Gastrocnemius medialis (tissue), 4 donors: ENCODE measurements around the gene SYDE1. TPM values are rescaled to one million over a fixed set of nuclear protein-coding genes. Genes with fewer than 3 reads are reported as not detected.
"Not testable (repeated sequence)": the region's sequence is repeated elsewhere in the genome, so short reads cannot be mapped to it uniquely, and the experiment has no call there.

Experiments used
- ATAC-seq, 2 donors: fragments of 150-250 bp; one replicate each; pipeline ENCODE4 v1.9.1; 2016
- DNase-seq, 2 donors: peaks; one replicate each; pipeline ENCODE4 v3.0.0-alpha.2; 2019
- H3K27ac ChIP-seq, 4 donors: fragments of 200-600 bp; sonication (generic); 1 replicate in 1 of 4; 2 replicates in 3 of 4; pipeline ENCODE4 v1.5.1; 2016 to 2018; ENCODE audit warnings: mild to moderate bottlenecking in 2 of 4, moderate library complexity in 1 of 4
- H3K27me3 ChIP-seq, 3 donors: fragments of 200-600 bp; sonication (generic) in 2 of 3; 1 replicate in 1 of 3; 2 replicates in 2 of 3; pipeline versions ENCODE4 v1.5.1 to v1.6.0; 2016 to 2019; ENCODE audit warnings: mild to moderate bottlenecking in 1 of 3, moderate library complexity in 1 of 3
- H3K36me3 ChIP-seq, 2 donors: fragments of 200-600 bp; sonication (generic) in 1 of 2; one replicate each; pipeline ENCODE4 v1.5.1; 2017 to 2018
- H3K4me1 ChIP-seq, 2 donors: fragments of 200-600 bp; sonication (generic) in 1 of 2; one replicate each; pipeline ENCODE4 v1.5.1; 2016 to 2017; ENCODE audit warnings: mild to moderate bottlenecking in 2 of 2
- H3K4me3 ChIP-seq, 4 donors: fragments of 200-600 bp; sonication (generic) in 3 of 4; 1 replicate in 1 of 4; 2 replicates in 3 of 4; pipeline ENCODE4 v1.5.1; 2016 to 2019; ENCODE audit warnings: mild to moderate bottlenecking in 2 of 4
- H3K9me3 ChIP-seq, 3 donors: fragments of 200-600 bp; sonication (generic) in 2 of 3; 1 replicate in 1 of 3; 2 replicates in 2 of 3; pipeline ENCODE4 v1.5.1; 2016 to 2019
- POLR2A ChIP-seq, 2 donors: fragments of 450-650 bp; IDR thresholded peaks; one replicate each; pipeline ENCODE4 v1.6.1; 2017; ENCODE audit warnings: antibody characterized with exemption in 2 of 2, mild to moderate bottlenecking in 2 of 2, moderate library complexity in 2 of 2
- in situ Hi-C, 4 donors: fragments of 200-750 bp; cut with MboI; loops; one replicate each; pipeline versions ENCODE4 v1.15.0 to v1.8.0; 2017; ENCODE audit warnings: low sequenced_read_pairs in 4 of 4
- intact Hi-C: fragments of 100-400 bp; cut with DNase I; formaldehyde crosslinking; loops from one replicate; pipeline ENCODE4 v1.15.1; 2023; ENCODE audit warnings: low total_unique reads
- total RNA-seq, 4 donors: library from RNA; depleted of rRNA; stranded (reverse); fragments of >200 nt; gene quantifications; one replicate each; pipeline versions ENCODE4 v1.1.0 to v1.2.3, GENCODE V29; 2016
- TF ChIP-seq, protein P1 (sequence below), 5 experiments: fragments of 450-650 bp in 3 of 5; fragments of 200-600 bp in 2 of 5; sonication (generic) in 2 of 5; IDR thresholded peaks in 4 of 5; conservative IDR thresholded peaks in 1 of 5; 1 replicate in 4 of 5; 2 replicates in 1 of 5; pipeline ENCODE4 v1.5.1; 2016 to 2019; ENCODE audit warnings: antibody characterized with exemption in 5 of 5, mild to moderate bottlenecking in 3 of 5, moderate library complexity in 3 of 5

The SYDE1 gene
- total RNA-seq, 4 donors from 2014 or later: 3.2 to 6.3 (median 5.2) TPM

- DNase-seq: no peak
- Histone ChIP-seq H3K36me3 (no peaks in the 10 kb centered on the region), H3K4me3 (no peak overlapping the region), H3K27ac (no peak overlapping the region), H3K27me3 (no peaks in the 10 kb centered on the region), H3K9me3 (no peaks in the 10 kb centered on the region), H3K4me1 (no peaks in the 10 kb centered on the region)
- ATAC-seq: no peak
- in situ Hi-C loops: loop anchor here in 1 of 4 donors (25.0 kb wide), 1 partner anchor 486 kb away; no protein-coding TSS in a partner anchor
- TF ChIP-seq, protein P1, sequence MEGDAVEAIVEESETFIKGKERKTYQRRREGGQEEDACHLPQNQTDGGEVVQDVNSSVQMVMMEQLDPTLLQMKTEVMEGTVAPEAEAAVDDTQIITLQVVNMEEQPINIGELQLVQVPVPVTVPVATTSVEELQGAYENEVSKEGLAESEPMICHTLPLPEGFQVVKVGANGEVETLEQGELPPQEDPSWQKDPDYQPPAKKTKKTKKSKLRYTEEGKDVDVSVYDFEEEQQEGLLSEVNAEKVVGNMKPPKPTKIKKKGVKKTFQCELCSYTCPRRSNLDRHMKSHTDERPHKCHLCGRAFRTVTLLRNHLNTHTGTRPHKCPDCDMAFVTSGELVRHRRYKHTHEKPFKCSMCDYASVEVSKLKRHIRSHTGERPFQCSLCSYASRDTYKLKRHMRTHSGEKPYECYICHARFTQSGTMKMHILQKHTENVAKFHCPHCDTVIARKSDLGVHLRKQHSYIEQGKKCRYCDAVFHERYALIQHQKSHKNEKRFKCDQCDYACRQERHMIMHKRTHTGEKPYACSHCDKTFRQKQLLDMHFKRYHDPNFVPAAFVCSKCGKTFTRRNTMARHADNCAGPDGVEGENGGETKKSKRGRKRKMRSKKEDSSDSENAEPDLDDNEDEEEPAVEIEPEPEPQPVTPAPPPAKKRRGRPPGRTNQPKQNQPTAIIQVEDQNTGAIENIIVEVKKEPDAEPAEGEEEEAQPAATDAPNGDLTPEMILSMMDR (IDR thresholded peaks at IDR 0.05 in 4 of 5, conservative IDR thresholded peaks at IDR 0.05 in 1 of 5): no peak
- no peak for TF ChIP-seq POLR2A (IDR thresholded peaks at IDR 0.05)
- intact Hi-C loops: no loop called here
Observed at GRCh38 chr19:15075806-15076205, 31.4 kb upstream of the SYDE1 start.

DNA sequence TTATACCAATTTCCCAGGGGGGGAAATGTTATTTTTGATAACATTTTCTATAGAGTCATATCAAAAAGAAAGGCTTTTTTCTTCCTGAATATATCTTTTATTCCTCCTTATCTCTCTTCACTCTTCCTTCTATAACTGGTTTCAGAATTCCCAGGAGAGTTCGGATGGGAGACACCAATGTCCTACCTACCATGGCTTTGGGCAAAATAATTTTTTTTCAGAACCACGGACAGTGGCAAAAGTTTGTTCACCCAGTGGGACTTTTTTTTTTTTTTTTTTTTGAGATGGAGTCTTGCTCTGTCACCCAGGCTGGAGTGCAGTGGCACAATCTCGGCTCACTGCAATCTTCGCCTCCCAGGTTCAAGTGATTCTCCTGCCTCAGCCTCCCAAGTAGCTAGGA lies 27.2 kb upstream of the SYDE1 start:
- H3K4me1 ChIP-seq, H3K27ac ChIP-seq, intact Hi-C loops, DNase-seq, H3K4me3 ChIP-seq, ATAC-seq, H3K9me3 ChIP-seq, H3K36me3 ChIP-seq: not testable (repeated sequence)
- in situ Hi-C loops: loop anchor here in 2 of 4 donors (10.0 to 25.0 kb wide), 2 partner anchors 475 to 482 kb away; no protein-coding TSS in a partner anchor
- H3K27me3 ChIP-seq: peaks cover 3 to 12% (median 4%) of the 10 kb centered on the region in 3 donors

DNA sequence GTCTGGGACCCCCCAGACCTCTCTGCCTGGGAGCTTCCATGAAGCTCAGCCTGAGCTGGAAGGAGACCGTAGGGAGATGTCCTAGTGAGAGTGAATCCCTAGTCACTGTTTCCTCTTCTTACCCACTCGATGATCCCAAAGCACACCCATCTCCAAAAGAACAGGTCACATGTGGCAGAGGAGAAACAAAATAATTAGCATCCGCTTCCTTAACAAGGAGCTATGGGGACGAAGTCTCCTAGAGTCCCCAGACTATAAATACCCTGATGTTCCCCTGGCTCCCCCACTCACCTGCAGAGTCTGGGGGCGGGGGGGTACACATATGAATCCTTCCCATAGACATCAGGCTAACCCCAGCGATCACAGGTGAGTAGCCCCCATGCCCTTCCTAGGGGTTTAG lies 25.3 kb upstream of the SYDE1 start, which contains the start of gene OR1I1:
TSS of gene OR1I1 (plus strand) at position 301 of the 400 bp plus-strand sequence. CDS start 4,855 bp downstream, outside the sequence.
- peaks cover 10 to 16% (median 12%) of the 10 kb centered on the region in 3 donors for H3K27me3 ChIP-seq

DNA sequence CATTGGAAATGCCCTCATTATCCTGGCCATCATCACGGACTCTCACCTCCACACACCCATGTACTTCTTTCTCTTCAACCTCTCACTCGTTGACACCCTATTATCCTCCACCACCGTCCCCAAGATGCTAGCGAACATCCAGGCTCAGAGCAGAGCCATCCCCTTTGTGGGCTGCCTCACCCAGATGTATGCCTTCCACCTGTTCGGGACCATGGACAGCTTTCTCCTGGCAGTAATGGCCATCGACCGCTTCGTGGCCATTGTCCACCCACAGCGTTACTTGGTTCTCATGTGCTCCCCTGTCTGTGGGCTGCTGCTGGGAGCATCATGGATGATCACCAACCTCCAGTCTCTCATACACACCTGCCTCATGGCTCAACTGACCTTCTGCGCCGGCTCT lies 20.0 kb upstream of the SYDE1 start:
- no peak for DNase-seq
- TF ChIP-seq, protein P1 (IDR thresholded peaks at IDR 0.05 in 4 of 5, conservative IDR thresholded peaks at IDR 0.05 in 1 of 5): no peak
- TF ChIP-seq POLR2A (IDR thresholded peaks at IDR 0.05): no peak
- Histone ChIP-seq H3K36me3 (no peaks in the 10 kb centered on the region), H3K27me3 (peaks cover 10 to 16% (median 10%) of the 10 kb centered on the region in 3 donors), H3K4me3 (no peak overlapping the region), H3K9me3 (no peaks in the 10 kb centered on the region), H3K4me1 (no peaks in the 10 kb centered on the region), H3K27ac (no peak overlapping the region)
- intact Hi-C loops (no loop called here), in situ Hi-C loops (loop anchor here in 2 of 4 donors (10.0 to 25.0 kb wide), 2 partner anchors 468 to 475 kb away; no protein-coding TSS in a partner anchor)
- no peak for ATAC-seq

More for the DNA sequence above, 25.3 kb upstream of the SYDE1 start, which contains the start of gene OR1I1:
- no peak within 1 kb of the TSS for H3K4me3 ChIP-seq
- DNase-seq: no peak
- TF ChIP-seq, protein P1 (IDR thresholded peaks at IDR 0.05 in 4 of 5, conservative IDR thresholded peaks at IDR 0.05 in 1 of 5): no peak
- TF ChIP-seq POLR2A (IDR thresholded peaks at IDR 0.05): no peak
- no peak within 1 kb of the TSS for H3K27ac ChIP-seq
- intact Hi-C loops: no loop called here
- in situ Hi-C loops: loop anchor here in 2 of 4 donors (10.0 to 25.0 kb wide), 2 partner anchors 473 to 480 kb away; no protein-coding TSS in a partner anchor
- no peaks in the 10 kb centered on the region for H3K36me3 ChIP-seq
- no peaks in the 10 kb centered on the region for H3K4me1 ChIP-seq
- no peaks in the 10 kb centered on the region for H3K9me3 ChIP-seq
- no peak for ATAC-seq

DNA sequence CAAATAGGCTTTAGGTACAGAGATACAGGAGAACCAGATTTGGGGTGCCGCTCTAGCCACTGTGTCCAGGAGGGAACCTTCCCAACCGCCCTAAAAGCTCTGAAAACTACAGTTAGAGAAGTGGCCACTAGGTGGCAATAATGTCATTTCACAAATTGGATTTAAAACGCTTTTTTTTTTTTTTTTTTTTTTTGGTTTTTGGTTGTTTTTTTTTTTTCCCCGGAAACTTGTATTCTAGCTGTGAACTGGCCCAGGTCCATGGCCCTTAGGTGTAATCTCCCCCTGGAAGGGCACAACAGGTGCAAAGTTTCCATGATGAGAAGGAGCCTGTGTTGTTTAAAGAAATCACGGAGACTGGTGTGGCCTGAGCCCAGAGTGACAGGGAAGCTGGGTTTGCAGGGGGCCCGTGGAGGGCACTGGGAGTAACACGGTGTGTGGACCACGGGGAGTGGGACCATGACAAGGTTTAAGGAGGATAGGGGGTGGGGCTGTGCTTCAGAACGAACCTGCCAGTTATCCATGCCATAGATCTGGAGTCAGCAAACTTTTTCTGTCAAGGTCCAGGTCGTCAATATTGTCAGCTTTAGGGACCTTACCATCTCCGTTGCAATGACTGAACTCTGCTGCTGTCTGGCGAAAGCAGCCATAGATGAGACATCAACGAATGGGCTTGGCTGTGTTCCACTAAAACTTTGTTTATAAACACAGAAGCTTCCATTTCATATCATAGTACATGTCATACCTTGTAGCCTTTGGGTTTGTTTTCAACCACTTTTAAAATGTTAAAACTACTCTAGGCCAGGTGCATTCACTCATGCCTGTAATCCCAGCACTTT lies 15.1 kb upstream of the SYDE1 start:
- TF ChIP-seq POLR2A (IDR thresholded peaks at IDR 0.05): no peak
- TF ChIP-seq, protein P1 (IDR thresholded peaks at IDR 0.05 in 4 of 5, conservative IDR thresholded peaks at IDR 0.05 in 1 of 5): peak; percentile 34 to 80 (median 61)
- in situ Hi-C loops: loop anchor here (5.0 to 25.0 kb wide), 4 partner anchors 53 to 470 kb away; no protein-coding TSS in a partner anchor
- ATAC-seq (peak in 1 of 2 donors; percentile 54), DNase-seq (no peak)
- intact Hi-C loops: loop anchor here (1.0 to 5.0 kb wide), 2 partner anchors 58 to 465 kb away; no protein-coding TSS in a partner anchor
- Histone ChIP-seq H3K27ac (no peak overlapping the region), H3K9me3 (no peaks in the 10 kb centered on the region), H3K4me3 (peak overlapping the region in 1 of 4 donors; percentile 6), H3K4me1 (no peaks in the 10 kb centered on the region), H3K36me3 (no peaks in the 10 kb centered on the region), H3K27me3 (peaks cover 0 to 7% (median 0%) of the 10 kb centered on the region in 3 donors)
